HG03060 (cell line): Measurements from ENCODE around the gene OR52B6.
A peak's percentile ranks its signal among the peaks of the same experiment; 100 is the strongest.
"Not testable (repeated sequence)": the region's sequence is repeated elsewhere in the genome, so short reads cannot be mapped to it uniquely, and the experiment has no call there.

ENCODE experiments used
- ATAC-seq: cut with Tn5 transposase; IDR thresholded peaks from one replicate; pipeline ENCODE4 v1.9.1; 2021; ENCODE audit warnings: low read depth, moderate number of reproducible peaks; ENCODE audit not compliant: unreplicated experiment

The OR52B6 gene

GRCh38 chr11:5593146-5593545 is 12.5 kb downstream of the OR52B6 start:
- ATAC-seq: no peak

GRCh38 chr11:5596607-5597201 is 16.0 kb downstream of the OR52B6 start, which contains the start of gene TRIM6:
TSS of gene TRIM6 (plus strand) at chr11:5596637. CDS start at chr11:5596898, 261 bp downstream.
- no peak for ATAC-seq

GRCh38 chr11:5597953-5598352 is 17.3 kb downstream of the OR52B6 start:
- ATAC-seq: no peak

GRCh38 chr11:5600374-5600851 is 19.7 kb downstream of the OR52B6 start:
- peak; percentile 81 for ATAC-seq

GRCh38 chr11:5602791-5603190 is 22.1 kb downstream of the OR52B6 start:
- not testable (repeated sequence) for ATAC-seq

GRCh38 chr11:5603326-5603725 is 22.6 kb downstream of the OR52B6 start:
- no peak for ATAC-seq

GRCh38 chr11:5604896-5605295 is 24.2 kb downstream of the OR52B6 start:
- no peak for ATAC-seq

- ATAC-seq: no peak
Measured at GRCh38 chr11:5605849-5606248, 25.2 kb downstream of the OR52B6 start.

- no peak for ATAC-seq
Measured at GRCh38 chr11:5608808-5609207, 28.1 kb downstream of the OR52B6 start.

GRCh38 chr11:5610446-5610845 is 29.8 kb downstream of the OR52B6 start:
- ATAC-seq: no peak

- no peak for ATAC-seq
Measured at GRCh38 chr11:5611627-5612026, 30.9 kb downstream of the OR52B6 start.

- ATAC-seq: no peak
Measured at GRCh38 chr11:5618807-5619206, 38.1 kb downstream of the OR52B6 start.

- ATAC-seq: no peak
Measured at GRCh38 chr11:5620651-5621521, 40.2 kb downstream of the OR52B6 start.

GRCh38 chr11:5621580-5621979 is 40.9 kb downstream of the OR52B6 start:
- ATAC-seq: no peak

GRCh38 chr11:5622802-5623201 is 42.1 kb downstream of the OR52B6 start:
- no peak for ATAC-seq

GRCh38 chr11:5624489-5625279 is 44.0 kb downstream of the OR52B6 start, which contains the start of gene TRIM34:
TSS of gene TRIM34 (plus strand) at chr11:5625001. CDS start at chr11:5632332, 7,331 bp downstream.
- peak; percentile 95 for ATAC-seq

- ATAC-seq: no peak
Measured at GRCh38 chr11:5625281-5625680, 44.6 kb downstream of the OR52B6 start.

GRCh38 chr11:5626196-5626595 is 45.5 kb downstream of the OR52B6 start:
- no peak for ATAC-seq

GRCh38 chr11:5631417-5631816 is 50.7 kb downstream of the OR52B6 start:
- ATAC-seq: peak; percentile 18
